SIG-M5 treated with dmso at 0.1 percent for 504 hours (cell line): Measurements from ENCODE around the gene JPH3.
"Not testable (repeated sequence)": the region's sequence is repeated elsewhere in the genome, so short reads cannot be mapped to it uniquely, and the experiment has no call there.

Experiments
- DNase-seq: peaks from one replicate; lab custom pipeline; 2025; ENCODE audit not compliant: unreplicated experiment; lab: John Stamatoyannopoulos, UW

JPH3 gene

GRCh38 chr16:87708881-87709638 lies 106.8 kb downstream of the JPH3 start:
- no peak for DNase-seq

GRCh38 chr16:87709677-87710076 lies 107.4 kb downstream of the JPH3 start:
- no peak for DNase-seq

GRCh38 chr16:87710887-87711286 lies 108.6 kb downstream of the JPH3 start:
- no peak for DNase-seq

GRCh38 chr16:87712184-87712762 lies 110.0 kb downstream of the JPH3 start:
- DNase-seq: no peak

GRCh38 chr16:87713451-87714229 lies 111.3 kb downstream of the JPH3 start:
- no peak for DNase-seq

GRCh38 chr16:87715231-87715630 lies 112.9 kb downstream of the JPH3 start:
- DNase-seq: no peak

- DNase-seq: no peak
Observed at GRCh38 chr16:87715658-87716057, 113.3 kb downstream of the JPH3 start.

GRCh38 chr16:87718831-87719230 lies 116.5 kb downstream of the JPH3 start:
- DNase-seq: not testable (repeated sequence)

- no peak for DNase-seq
Observed at GRCh38 chr16:87720446-87720845, 118.1 kb downstream of the JPH3 start.

GRCh38 chr16:87721622-87722585 lies 119.6 kb downstream of the JPH3 start:
- no peak for DNase-seq

GRCh38 chr16:87722590-87723225 lies 120.4 kb downstream of the JPH3 start:
- DNase-seq: no peak

GRCh38 chr16:87723226-87723623 lies 120.9 kb downstream of the JPH3 start:
- no peak for DNase-seq

- no peak for DNase-seq
Observed at GRCh38 chr16:87724490-87725291, 122.4 kb downstream of the JPH3 start.

GRCh38 chr16:87725596-87726235 lies 123.4 kb downstream of the JPH3 start:
- DNase-seq: no peak

GRCh38 chr16:87726577-87726976 lies 124.3 kb downstream of the JPH3 start:
- DNase-seq: not testable (repeated sequence)

- DNase-seq: no peak
Observed at GRCh38 chr16:87727346-87727745, 125.0 kb downstream of the JPH3 start.

- DNase-seq: no peak
Observed at GRCh38 chr16:87728026-87728425, 125.7 kb downstream of the JPH3 start.

- no peak for DNase-seq
Observed at GRCh38 chr16:87729266-87729954, 127.1 kb downstream of the JPH3 start.
